Mammary epithelial cell (primary cell): ENCODE measurements around the gene PLD1.

Source experiments
- CTCF ChIP-seq, 2 donors: IDR thresholded peaks in 1 of 2; conservative IDR thresholded peaks in 1 of 2; 2 replicates each; pipeline ENCODE4 v1.5.1; 2011 to 2012; ENCODE audit warnings: inconsistent platforms in 2 of 2, low read length in 2 of 2, mild to moderate bottlenecking in 2 of 2, control low read depth in 1 of 2, low read depth in 1 of 2; ENCODE audit not compliant: insufficient read depth in 1 of 2; ENCODE audit errors: extremely low read depth in 1 of 2
- EZH2 ChIP-seq: IDR thresholded peaks from 2 replicates; pipeline ENCODE4 v1.6.1; 2012; ENCODE audit warnings: low read length, inconsistent platforms, borderline replicate concordance

GRCh38 chr3:171758109-171758508 lies 52.2 kb downstream of the PLD1 start:
- no peak for TF ChIP-seq CTCF (conservative IDR thresholded peaks at IDR 0.05 in 1 of 2, IDR thresholded peaks at IDR 0.05 in 1 of 2; ENCODE audit: extremely low read depth in 1 of 2, insufficient read depth in 1 of 2, low read depth in 1 of 2, low read length in 2 of 2)
- TF ChIP-seq EZH2, result no peak
